Large intestine (tissue), 3 donors: ENCODE data around the gene ST6GALNAC4. TPM values are rescaled to one million over a fixed set of nuclear protein-coding genes. Genes with fewer than 3 reads are reported as not detected.

Experiments used
- DNase-seq, 2 donors: peaks; one replicate each; pipeline versions ENCODE4 v3.0.0 to v3.0.0-alpha.2; 2013
- H3K27ac ChIP-seq: one replicate; pipeline ENCODE4 v1.5.1; 2013; ENCODE audit warnings: low read length
- H3K27me3 ChIP-seq: 2 replicates; pipeline ENCODE4 v1.6.1; 2013; ENCODE audit warnings: low read length; ENCODE audit not compliant: control insufficient read depth, insufficient read depth
- H3K36me3 ChIP-seq: 2 replicates; pipeline ENCODE4 v1.6.1; 2013; ENCODE audit warnings: low read length; ENCODE audit not compliant: control insufficient read depth, insufficient read depth
- H3K4me1 ChIP-seq: one replicate; pipeline ENCODE4 v1.6.1; 2013; ENCODE audit warnings: low read length; ENCODE audit not compliant: control insufficient read depth, insufficient read depth
- H3K4me3 ChIP-seq: one replicate; pipeline ENCODE4 v1.5.1; 2013; ENCODE audit warnings: low read length
- H3K9me3 ChIP-seq: one replicate; pipeline ENCODE4 v1.6.1; 2013; ENCODE audit warnings: mild to moderate bottlenecking, low read depth, low read length, moderate library complexity; ENCODE audit not compliant: control insufficient read depth
- WGBS: methylation state at CpG from one replicate; pipeline ENCODE4 v1.1.5; 2013; ENCODE audit warnings: low lambda C conversion rate; ENCODE audit not compliant: insufficient coverage; 5-methylcytosine and 5-hydroxymethylcytosine counted together
- polyA plus RNA-seq: library from polyadenylated mRNA; unstranded; fragments of 120-200 nt; gene quantifications from one replicate; pipeline ENCODE4 v1.2.1, GENCODE V29; 2013

ST6GALNAC4 gene
- polyA plus RNA-seq, 1 donor = 10.4 TPM

DNA sequence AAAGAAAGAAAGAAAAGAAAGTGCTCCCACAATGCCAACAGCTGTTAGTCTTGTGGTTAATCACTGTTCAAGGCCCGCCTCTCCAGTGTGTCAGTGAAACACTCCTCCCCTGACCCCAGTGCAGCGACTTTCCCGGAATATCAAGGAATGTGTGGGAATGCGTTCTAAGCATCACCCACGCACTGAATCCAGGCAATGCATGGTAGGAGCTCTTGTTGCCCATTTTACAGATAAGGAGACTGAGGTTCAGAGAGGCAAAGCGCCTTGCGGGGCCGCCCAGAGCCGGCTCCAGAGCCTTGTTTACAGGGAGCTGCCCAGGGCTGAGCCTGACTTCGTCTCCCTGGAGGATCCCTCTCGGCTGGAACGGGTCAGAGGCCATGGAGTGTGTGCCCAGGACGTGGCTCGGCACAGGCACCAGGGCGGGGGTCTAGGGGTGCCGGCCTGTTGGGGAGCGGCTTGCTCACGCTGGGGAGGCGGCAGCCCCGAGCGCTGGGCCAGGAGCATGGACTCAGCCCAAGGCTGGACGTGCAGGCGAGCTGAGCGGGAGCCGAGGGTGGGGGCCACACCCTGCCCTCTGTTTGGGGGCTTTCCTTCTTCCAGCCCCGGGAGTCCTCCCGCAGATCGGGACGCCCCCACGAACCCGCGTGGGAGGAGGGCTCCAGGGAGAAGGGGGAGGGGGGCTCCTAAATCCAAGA lies 18.3 kb downstream of the ST6GALNAC4 start:
- Histone ChIP-seq H3K36me3 (peaks cover 20% of the 10 kb centered on the region), H3K27ac (peak overlapping the region; percentile 71), H3K9me3 (peaks cover 20% of the 10 kb centered on the region), H3K4me1 (peaks cover 20% of the 10 kb centered on the region), H3K4me3 (peak overlapping the region; percentile 72), H3K27me3 (peaks cover 16% of the 10 kb centered on the region)
- WGBS = no CpG with 5 or more reads among the region's 32 CpGs
- peak in 1 of 2 donors; percentile 44 for DNase-seq

GRCh38 chr9:127897193-127897692 lies 19.6 kb downstream of the ST6GALNAC4 start:
- Histone ChIP-seq H3K9me3 (peaks cover 27% of the 10 kb centered on the region), H3K27ac (no peak overlapping the region), H3K4me1 (peaks cover 20% of the 10 kb centered on the region), H3K36me3 (peaks cover 30% of the 10 kb centered on the region), H3K4me3 (peak overlapping the region; percentile 14), H3K27me3 (peaks cover 16% of the 10 kb centered on the region)
- no CpG with 5 or more reads among the region's 19 CpGs for WGBS
- peak in 1 of 2 donors; percentile 62 for DNase-seq

- Histone ChIP-seq H3K4me3 (peak overlapping the region; percentile 14), H3K9me3 (peaks cover 29% of the 10 kb centered on the region), H3K27ac (no peak overlapping the region), H3K4me1 (peaks cover 20% of the 10 kb centered on the region), H3K36me3 (peaks cover 30% of the 10 kb centered on the region), H3K27me3 (peaks cover 15% of the 10 kb centered on the region)
- WGBS = no CpG with 5 or more reads among the region's 16 CpGs
- DNase-seq = no peak
These were observed 20.2 kb downstream of the ST6GALNAC4 start for GRCh38 chr9:127896395-127897192.

DNA sequence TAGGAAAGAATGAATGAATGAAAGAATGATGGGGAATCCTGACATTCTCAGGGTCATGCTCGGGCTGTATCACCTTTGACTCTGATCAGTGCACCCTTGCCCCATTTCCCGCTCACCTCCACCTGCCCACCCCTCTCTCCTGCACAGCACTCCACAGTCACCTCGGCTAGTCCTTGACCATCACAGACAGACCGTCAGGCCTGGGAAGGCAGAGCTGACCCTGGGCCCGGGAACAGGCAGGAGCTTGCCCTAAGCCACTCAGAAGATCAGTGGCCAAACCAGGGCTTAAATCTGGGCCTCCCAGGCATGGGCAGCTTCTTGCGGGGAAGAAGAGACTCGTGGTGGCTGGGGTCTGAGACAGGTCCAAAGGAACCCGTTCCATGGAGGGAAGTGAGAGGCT lies 21.0 kb downstream of the ST6GALNAC4 start:
- Histone ChIP-seq H3K36me3 (peaks cover 30% of the 10 kb centered on the region), H3K9me3 (peaks cover 29% of the 10 kb centered on the region), H3K4me3 (no peak overlapping the region), H3K4me1 (peaks cover 20% of the 10 kb centered on the region), H3K27me3 (peaks cover 14% of the 10 kb centered on the region), H3K27ac (no peak overlapping the region)
- WGBS = 100% methylated on average over 1 of the region's 8 CpGs
- DNase-seq = no peak

GRCh38 chr9:127893392-127893791 lies 23.4 kb downstream of the ST6GALNAC4 start:
- no peak overlapping the region for H3K27ac ChIP-seq
- DNase-seq = no peak
- H3K9me3 ChIP-seq = peaks cover 26% of the 10 kb centered on the region
- H3K4me3 ChIP-seq = no peak overlapping the region
- no peaks in the 10 kb centered on the region for H3K27me3 ChIP-seq
- peaks cover 9% of the 10 kb centered on the region for H3K4me1 ChIP-seq
- no CpG with 5 or more reads among the region's 4 CpGs for WGBS
- H3K36me3 ChIP-seq = peaks cover 36% of the 10 kb centered on the region

DNA sequence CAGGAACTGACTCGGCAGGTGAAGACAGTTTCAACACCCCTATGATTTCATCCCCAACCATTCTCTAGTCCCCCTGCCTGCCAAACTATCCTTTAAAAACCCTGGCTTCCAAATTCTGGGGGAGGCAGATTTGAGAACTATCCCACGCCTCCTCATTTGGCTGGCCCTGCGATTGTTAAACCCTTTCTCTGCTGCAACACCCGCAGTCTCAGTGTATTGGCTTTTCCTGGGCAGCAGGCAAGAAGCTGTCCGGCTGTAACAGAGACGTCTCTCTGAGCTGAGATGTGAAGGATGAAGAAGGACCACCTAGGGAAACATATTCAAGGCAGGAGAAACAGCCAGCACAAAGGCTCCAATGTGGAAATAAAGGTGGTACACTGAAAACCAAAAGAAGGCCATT lies 24.0 kb downstream of the ST6GALNAC4 start:
- Histone ChIP-seq H3K9me3 (peaks cover 25% of the 10 kb centered on the region), H3K4me1 (peaks cover 9% of the 10 kb centered on the region), H3K27me3 (no peaks in the 10 kb centered on the region), H3K4me3 (no peak overlapping the region), H3K27ac (no peak overlapping the region), H3K36me3 (peaks cover 37% of the 10 kb centered on the region)
- no peak for DNase-seq
- 100% methylated on average over 2 of the region's 6 CpGs for WGBS

- Histone ChIP-seq H3K9me3 (peaks cover 17% of the 10 kb centered on the region), H3K27me3 (no peaks in the 10 kb centered on the region), H3K4me3 (no peak overlapping the region), H3K27ac (no peak overlapping the region), H3K36me3 (peaks cover 47% of the 10 kb centered on the region), H3K4me1 (no peaks in the 10 kb centered on the region)
- no CpG with 5 or more reads among the region's 3 CpGs for WGBS
- no peak for DNase-seq
These were observed 26.8 kb downstream of the ST6GALNAC4 start for GRCh38 chr9:127890053-127890452.

GRCh38 chr9:127887792-127888191 lies 29.0 kb downstream of the ST6GALNAC4 start:
- Histone ChIP-seq H3K27me3 (no peaks in the 10 kb centered on the region), H3K9me3 (peaks cover 5% of the 10 kb centered on the region), H3K4me1 (no peaks in the 10 kb centered on the region), H3K36me3 (peaks cover 28% of the 10 kb centered on the region), H3K4me3 (no peak overlapping the region), H3K27ac (no peak overlapping the region)
- DNase-seq = no peak
- no CpG with 5 or more reads among the region's 2 CpGs for WGBS

DNA sequence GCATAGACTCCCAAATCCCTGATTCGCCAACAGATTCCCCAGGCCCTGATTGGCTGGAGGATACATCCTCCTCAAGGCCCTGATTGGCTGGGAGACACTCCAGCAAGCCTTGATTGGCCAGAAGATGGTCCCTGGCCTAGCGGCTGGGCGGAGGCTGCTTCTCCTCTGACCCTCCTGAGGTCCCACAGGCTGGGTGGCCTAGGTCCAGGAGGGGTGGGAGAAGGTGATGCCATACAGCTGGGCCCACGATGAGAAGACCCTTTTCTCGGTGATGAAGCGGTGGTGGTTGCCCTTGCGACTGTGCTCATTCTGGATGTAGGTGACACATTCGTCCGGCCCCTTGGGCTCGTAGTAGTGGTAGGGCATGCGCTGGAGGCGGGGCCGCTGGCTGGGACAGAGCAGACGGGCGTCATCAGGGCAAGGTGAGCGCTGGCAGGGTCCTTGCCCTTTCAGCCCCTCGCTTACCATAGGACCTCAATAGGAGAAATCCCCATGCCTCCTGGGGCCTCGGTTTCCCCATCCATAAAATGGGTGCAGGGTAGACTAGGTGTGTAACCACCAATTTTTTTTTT lies 30.4 kb downstream of the ST6GALNAC4 start:
- Histone ChIP-seq H3K27ac (no peak overlapping the region), H3K4me1 (no peaks in the 10 kb centered on the region), H3K27me3 (no peaks in the 10 kb centered on the region), H3K9me3 (no peaks in the 10 kb centered on the region), H3K36me3 (peaks cover 26% of the 10 kb centered on the region), H3K4me3 (no peak overlapping the region)
- no peak for DNase-seq
- WGBS = no CpG with 5 or more reads among the region's 18 CpGs

DNA sequence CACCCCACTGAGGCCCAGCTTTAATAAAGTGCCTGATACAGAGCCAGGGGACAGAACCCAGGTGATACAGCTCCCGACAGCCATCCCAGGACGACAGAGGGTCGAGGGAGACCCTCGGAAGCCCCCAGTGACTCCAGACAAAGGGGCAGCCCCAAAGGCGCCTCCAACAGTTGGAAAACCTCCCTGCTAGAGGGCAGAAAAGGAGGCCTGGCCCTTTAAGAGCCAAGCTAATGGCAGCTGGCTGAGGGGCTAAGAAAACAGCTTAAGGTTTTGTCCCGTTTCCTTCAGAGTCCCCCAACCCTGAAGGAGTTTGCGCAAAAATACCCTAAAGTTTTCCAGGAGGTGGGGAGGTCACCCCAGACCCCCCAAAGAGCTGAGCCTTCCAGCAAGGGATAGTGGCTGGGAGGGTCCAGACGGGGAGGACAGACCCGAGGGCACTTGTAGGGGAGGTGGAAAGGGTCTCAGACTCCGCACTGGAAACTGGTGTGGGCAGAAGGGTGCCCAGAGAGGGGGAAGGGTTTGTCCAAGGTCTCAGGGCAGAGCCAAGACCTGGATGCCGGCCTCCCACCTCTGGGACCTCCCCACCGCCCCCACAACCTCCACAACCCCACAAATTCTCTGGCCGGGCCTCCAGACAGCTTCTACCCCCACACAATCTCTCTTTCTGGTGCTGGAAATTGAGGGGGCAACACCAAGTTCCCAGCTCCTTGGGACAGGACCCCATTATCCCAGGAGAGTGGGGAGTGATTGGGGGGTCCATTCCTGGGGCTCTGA lies 31.1 kb downstream of the ST6GALNAC4 start:
- H3K4me1 ChIP-seq = no peaks in the 10 kb centered on the region
- peaks cover 26% of the 10 kb centered on the region for H3K36me3 ChIP-seq
- H3K4me3 ChIP-seq = no peak overlapping the region
- no CpG with 5 or more reads among the region's 13 CpGs for WGBS
- H3K27ac ChIP-seq = no peak overlapping the region
- DNase-seq = no peak
- H3K9me3 ChIP-seq = no peaks in the 10 kb centered on the region
- no peaks in the 10 kb centered on the region for H3K27me3 ChIP-seq
